Measurements from ENCODE around the gene C2CD4B. TPM values are rescaled to one million over a fixed set of nuclear protein-coding genes. Genes with fewer than 3 reads are reported as not detected.

The C2CD4B gene
- total RNA-seq, 1 experiment from 2014 or later: 0.50 TPM

DNA sequence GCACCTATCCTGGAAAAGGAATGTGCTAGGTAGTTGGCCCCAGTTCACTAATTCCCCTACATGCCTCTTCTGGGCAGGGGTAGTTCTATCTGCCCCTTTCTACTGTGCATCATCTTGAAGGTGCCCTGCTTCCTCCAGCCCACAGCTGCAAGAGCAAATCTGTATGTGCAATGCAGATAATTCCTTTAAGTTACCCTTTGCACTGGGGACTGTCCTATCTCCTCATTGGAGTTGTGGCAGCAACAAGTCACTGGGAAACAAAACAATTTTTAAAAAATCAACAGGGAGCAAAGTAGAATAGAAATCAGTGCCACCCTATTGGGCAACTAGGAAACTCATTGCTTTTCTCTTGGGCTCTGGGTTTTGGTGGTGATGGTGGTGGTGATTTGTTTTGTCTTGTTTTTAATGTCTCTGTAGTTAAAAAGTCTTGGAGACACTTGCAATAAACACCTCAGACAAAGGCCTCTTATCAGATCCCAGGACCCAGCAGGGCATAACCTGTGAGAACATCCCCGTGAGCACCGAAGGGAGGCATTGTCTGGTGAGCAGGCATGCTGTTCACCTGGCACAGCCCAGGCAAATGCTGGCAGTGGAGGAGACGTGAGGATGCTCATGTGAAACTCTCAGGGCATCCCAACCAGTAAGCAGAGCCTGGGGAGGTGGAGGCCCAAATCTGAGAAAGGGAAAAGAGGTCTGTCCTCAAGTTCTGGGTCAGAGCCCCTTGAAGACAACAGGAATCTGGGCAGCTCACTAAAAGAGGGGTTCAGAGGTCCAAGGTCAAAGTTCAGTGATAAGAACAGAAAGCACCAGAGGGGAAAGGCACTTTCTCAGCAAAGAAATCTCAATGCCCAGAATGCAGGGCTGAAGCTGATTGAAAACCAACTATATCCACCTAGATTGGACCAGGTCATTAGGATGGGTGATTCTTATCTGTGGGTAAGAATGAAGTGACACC, 27.9 kb downstream of the C2CD4B start:
- H3K4me3 Mint-ChIP-seq (ENCODE audit: unreplicated experiment): no peak overlapping the region
- H3K36me3 Mint-ChIP-seq (ENCODE audit: insufficient read depth, unreplicated experiment): no peaks in the 10 kb centered on the region
- no peaks in the 10 kb centered on the region for H3K27me3 Mint-ChIP-seq (ENCODE audit: insufficient read depth, unreplicated experiment)
- ChIA-PET CTCF (no interaction called here), POLR2A (no interaction called here)
- H3K27me3 ChIP-seq (replicated peaks; ENCODE audit: control insufficient read depth, insufficient read depth, low read length): no peaks in the 10 kb centered on the region
- DNase-seq: no peak
- H3K36me3 ChIP-seq (ENCODE audit: control insufficient read depth, insufficient read depth, low read length): no peaks in the 10 kb centered on the region
- intact Hi-C loops (cut with micrococcal nuclease; ENCODE audit: unreplicated experiment): no loop called here
- H3K9me3 Mint-ChIP-seq (ENCODE audit: unreplicated experiment): no peaks in the 10 kb centered on the region
- peaks cover 34% of the 10 kb centered on the region for H3K4me1 Mint-ChIP-seq (ENCODE audit: low read depth, unreplicated experiment)
- H3K9me3 ChIP-seq: no peaks in the 10 kb centered on the region
- no peak overlapping the region for H3K27ac Mint-ChIP-seq (ENCODE audit: unreplicated experiment)
- H3K4me3 ChIP-seq (ENCODE audit: low read depth, low read length): no peak overlapping the region
- H3K4me1 ChIP-seq: peaks cover 28% of the 10 kb centered on the region; the same call in 1 of the 2 replicates
- BruUV-seq (replicated peaks): no TSS peak
- no peak for TF ChIP-seq CTCF (IDR thresholded peaks at IDR 0.05; ENCODE audit: insufficient read depth in 1 of 2, low read depth in 1 of 2, low read length in 1 of 2, severe bottlenecking in 1 of 2, unreplicated experiment in 1 of 2)

GRCh38 chr15:62135532-62136134, 29.5 kb downstream of the C2CD4B start:
- Histone ChIP-seq H3K27me3 (replicated peaks; ENCODE audit: control insufficient read depth, insufficient read depth, low read length) (no peaks in the 10 kb centered on the region), H3K36me3 (ENCODE audit: control insufficient read depth, insufficient read depth, low read length) (no peaks in the 10 kb centered on the region), H3K9me3 (no peaks in the 10 kb centered on the region), H3K4me1 (peaks cover 16% of the 10 kb centered on the region; the same call in 1 of the 2 replicates), H3K4me3 (ENCODE audit: low read depth, low read length) (no peak overlapping the region)
- DNase-seq: no peak
- Mint-ChIP-seq H3K9me3 (ENCODE audit: unreplicated experiment) (no peaks in the 10 kb centered on the region), H3K4me1 (ENCODE audit: low read depth, unreplicated experiment) (peaks cover 26% of the 10 kb centered on the region), H3K4me3 (ENCODE audit: unreplicated experiment) (no peak overlapping the region), H3K36me3 (ENCODE audit: insufficient read depth, unreplicated experiment) (no peaks in the 10 kb centered on the region), H3K27ac (ENCODE audit: unreplicated experiment) (no peak overlapping the region), H3K27me3 (ENCODE audit: insufficient read depth, unreplicated experiment) (no peaks in the 10 kb centered on the region)
- BruUV-seq (replicated peaks): no TSS peak
- CTCF ChIA-PET: no interaction called here
- intact Hi-C loops (cut with micrococcal nuclease; ENCODE audit: unreplicated experiment): no loop called here
- TF ChIP-seq CTCF (IDR thresholded peaks at IDR 0.05; ENCODE audit: insufficient read depth in 1 of 2, low read depth in 1 of 2, low read length in 1 of 2, severe bottlenecking in 1 of 2, unreplicated experiment in 1 of 2): no peak
- POLR2A ChIA-PET: no interaction called here

- TF ChIP-seq CTCF (IDR thresholded peaks at IDR 0.05; ENCODE audit: insufficient read depth in 1 of 2, low read depth in 1 of 2, low read length in 1 of 2, severe bottlenecking in 1 of 2, unreplicated experiment in 1 of 2): no peak
- no TSS peak for BruUV-seq (replicated peaks)
- no peaks in the 10 kb centered on the region for H3K9me3 Mint-ChIP-seq (ENCODE audit: unreplicated experiment)
- peaks cover 16% of the 10 kb centered on the region; the same call in 1 of the 2 replicates for H3K4me1 ChIP-seq
- CTCF ChIA-PET: no interaction called here
- no peaks in the 10 kb centered on the region for H3K36me3 Mint-ChIP-seq (ENCODE audit: insufficient read depth, unreplicated experiment)
- H3K4me1 Mint-ChIP-seq (ENCODE audit: low read depth, unreplicated experiment): peaks cover 25% of the 10 kb centered on the region
- no peak overlapping the region for H3K4me3 ChIP-seq (ENCODE audit: low read depth, low read length)
- POLR2A ChIA-PET: no interaction called here
- H3K27ac Mint-ChIP-seq (ENCODE audit: unreplicated experiment): no peak overlapping the region
- no peaks in the 10 kb centered on the region for H3K36me3 ChIP-seq (ENCODE audit: control insufficient read depth, insufficient read depth, low read length)
- H3K4me3 Mint-ChIP-seq (ENCODE audit: unreplicated experiment): no peak overlapping the region
- no peaks in the 10 kb centered on the region for H3K27me3 ChIP-seq (replicated peaks; ENCODE audit: control insufficient read depth, insufficient read depth, low read length)
- H3K9me3 ChIP-seq: no peaks in the 10 kb centered on the region
- DNase-seq: no peak
- H3K27me3 Mint-ChIP-seq (ENCODE audit: insufficient read depth, unreplicated experiment): peaks cover 5% of the 10 kb centered on the region
- intact Hi-C loops (cut with micrococcal nuclease; ENCODE audit: unreplicated experiment): no loop called here
These were observed 31.9 kb downstream of the C2CD4B start for GRCh38 chr15:62133141-62133540.

Measured in Caco-2 (cell line).